Loucy (cell line): ENCODE measurements around the gene PABPC1L.

ENCODE experiments used
- EZH2phosphoT487 ChIP-seq: fragments of 200-600 bp; IDR thresholded peaks from 2 replicates; pipeline ENCODE4 v1.6.1; 2018; ENCODE audit warnings: antibody characterized with exemption, mild to moderate bottlenecking, moderate library complexity, borderline replicate concordance
- TF ChIP-seq, protein P1 (sequence below): fragments of 200-600 bp; sonication (generic); conservative IDR thresholded peaks from 2 replicates; pipeline ENCODE4 v1.5.1; 2014; ENCODE audit warnings: mild to moderate bottlenecking, antibody characterized with exemption, low read length

DNA sequence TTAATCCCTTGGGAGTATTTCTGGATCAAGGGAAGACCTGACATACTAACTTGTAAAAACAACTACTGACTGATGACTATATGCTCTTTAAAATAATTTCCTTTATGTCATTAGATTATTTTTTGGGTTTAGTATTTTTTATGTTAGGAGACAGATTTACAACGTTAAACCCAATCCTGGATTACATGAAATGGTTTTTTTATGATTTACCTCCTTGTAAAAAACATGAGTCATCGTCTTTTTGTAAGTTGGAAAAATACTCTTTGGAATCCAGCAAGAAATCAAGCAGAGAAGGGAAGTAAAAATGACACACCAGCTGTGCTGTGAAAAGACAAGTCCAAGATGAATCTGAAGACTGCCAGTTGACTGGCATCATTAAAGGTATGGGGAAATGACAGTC lies 63.2 kb downstream of the PABPC1L start:
- TF ChIP-seq, protein P1, sequence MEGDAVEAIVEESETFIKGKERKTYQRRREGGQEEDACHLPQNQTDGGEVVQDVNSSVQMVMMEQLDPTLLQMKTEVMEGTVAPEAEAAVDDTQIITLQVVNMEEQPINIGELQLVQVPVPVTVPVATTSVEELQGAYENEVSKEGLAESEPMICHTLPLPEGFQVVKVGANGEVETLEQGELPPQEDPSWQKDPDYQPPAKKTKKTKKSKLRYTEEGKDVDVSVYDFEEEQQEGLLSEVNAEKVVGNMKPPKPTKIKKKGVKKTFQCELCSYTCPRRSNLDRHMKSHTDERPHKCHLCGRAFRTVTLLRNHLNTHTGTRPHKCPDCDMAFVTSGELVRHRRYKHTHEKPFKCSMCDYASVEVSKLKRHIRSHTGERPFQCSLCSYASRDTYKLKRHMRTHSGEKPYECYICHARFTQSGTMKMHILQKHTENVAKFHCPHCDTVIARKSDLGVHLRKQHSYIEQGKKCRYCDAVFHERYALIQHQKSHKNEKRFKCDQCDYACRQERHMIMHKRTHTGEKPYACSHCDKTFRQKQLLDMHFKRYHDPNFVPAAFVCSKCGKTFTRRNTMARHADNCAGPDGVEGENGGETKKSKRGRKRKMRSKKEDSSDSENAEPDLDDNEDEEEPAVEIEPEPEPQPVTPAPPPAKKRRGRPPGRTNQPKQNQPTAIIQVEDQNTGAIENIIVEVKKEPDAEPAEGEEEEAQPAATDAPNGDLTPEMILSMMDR: no peak
- no peak for TF ChIP-seq EZH2phosphoT487
